Colonic mucosa (tissue), 4 donors: ENCODE data around the gene COL19A1. TPM values are rescaled to one million over a fixed set of nuclear protein-coding genes. Genes with fewer than 3 reads are reported as not detected.

Experiments
- DNase-seq: peaks from one replicate; pipeline ENCODE4 v3.0.0-alpha.2; 2020
- H3K27ac ChIP-seq: fragments of 200-600 bp; one replicate; pipeline ENCODE4 v1.8.0; 2021
- H3K27me3 ChIP-seq: fragments of 200-600 bp; one replicate; pipeline ENCODE4 v1.8.0; 2021
- H3K36me3 ChIP-seq: fragments of 200-600 bp; one replicate; pipeline ENCODE4 v1.8.0; 2021
- H3K4me1 ChIP-seq: fragments of 200-600 bp; one replicate; pipeline ENCODE4 v1.8.0; 2021; ENCODE audit warnings: mild to moderate bottlenecking
- H3K4me3 ChIP-seq: fragments of 200-600 bp; one replicate; pipeline ENCODE4 v1.8.0; 2021
- H3K9ac ChIP-seq, 2 donors: one replicate each; pipeline ENCODE4 v1.7.0; 2013; ENCODE audit warnings: control low read depth in 2 of 2, low read depth in 2 of 2, low read length in 2 of 2
- H3K9me3 ChIP-seq: fragments of 200-600 bp; one replicate; pipeline ENCODE4 v1.8.0; 2021
- CTCF ChIP-seq: fragments of 200-600 bp; IDR thresholded peaks from one replicate; pipeline ENCODE4 v1.8.0; 2022; ENCODE audit warnings: antibody characterized with exemption, mild to moderate bottlenecking
- intact Hi-C: fragments of 100-400 bp; cut with DNase I; formaldehyde crosslinking; loops from one replicate; pipeline ENCODE4 v1.14.1; 2022
- total RNA-seq, 2 donors: library from RNA; stranded (reverse); fragmentation: NEBNext Ultra II Directional in 1 of 2; extraction: Animal tissue kit (Norgen Biotek cat#: 25700) in 1 of 2; gene quantifications; one replicate each; pipeline ENCODE4 v1.2.1, GENCODE V29; 2021
- donor health status: healthy.
- donor health status: DM: no; HTN: no; CAD: no.
- donor health status: DM: no; HTN: no; CAD: no.

Gene COL19A1
- total RNA-seq, 2 donors from 2014 or later: 0.22 to 0.56 TPM

- intact Hi-C loops: no loop called here
- DNase-seq: no peak
- H3K4me1 ChIP-seq: no peaks in the 10 kb centered on the region
- no peak for TF ChIP-seq CTCF
- no peaks in the 10 kb centered on the region for H3K9me3 ChIP-seq
- H3K4me3 ChIP-seq: no peak overlapping the region
- H3K27me3 ChIP-seq: no peaks in the 10 kb centered on the region
- H3K36me3 ChIP-seq: no peaks in the 10 kb centered on the region
- no peak overlapping the region for H3K27ac ChIP-seq
- no peak overlapping the region for H3K9ac ChIP-seq
Measured at GRCh38 chr6:69976591-69977090, 110.3 kb downstream of the COL19A1 start.

DNA sequence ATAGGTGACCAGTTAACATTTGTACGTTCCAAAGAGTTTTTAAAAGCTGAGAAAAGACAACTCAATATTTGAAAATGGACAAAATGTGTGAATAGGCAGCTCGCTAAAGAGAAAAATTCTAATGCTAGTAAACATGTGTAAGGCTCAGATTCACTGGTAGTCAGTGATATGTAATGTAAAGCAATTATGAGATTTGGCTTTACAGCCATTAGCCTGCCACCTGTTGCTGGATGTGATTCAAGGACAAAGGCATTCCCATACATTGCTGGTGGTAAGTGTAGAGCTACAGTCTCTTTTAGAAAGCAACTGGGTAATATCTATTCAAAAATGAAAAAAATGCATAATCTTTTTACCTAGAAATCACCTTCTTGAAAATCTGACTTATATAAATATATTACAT lies 114.3 kb downstream of the COL19A1 start:
- no peak for TF ChIP-seq CTCF
- Histone ChIP-seq H3K27ac (no peak overlapping the region), H3K9ac (no peak overlapping the region), H3K27me3 (no peaks in the 10 kb centered on the region), H3K9me3 (no peaks in the 10 kb centered on the region), H3K36me3 (no peaks in the 10 kb centered on the region), H3K4me3 (no peak overlapping the region), H3K4me1 (no peaks in the 10 kb centered on the region)
- intact Hi-C loops: no loop called here
- no peak for DNase-seq

- Histone ChIP-seq H3K4me1 (no peaks in the 10 kb centered on the region), H3K27me3 (no peaks in the 10 kb centered on the region), H3K9me3 (no peaks in the 10 kb centered on the region), H3K4me3 (no peak overlapping the region), H3K27ac (no peak overlapping the region), H3K36me3 (no peaks in the 10 kb centered on the region), H3K9ac (no peak overlapping the region)
- TF ChIP-seq CTCF: no peak
- intact Hi-C loops: no loop called here
- no peak for DNase-seq
Measured at GRCh38 chr6:69984506-69984905, 118.2 kb downstream of the COL19A1 start.

DNA sequence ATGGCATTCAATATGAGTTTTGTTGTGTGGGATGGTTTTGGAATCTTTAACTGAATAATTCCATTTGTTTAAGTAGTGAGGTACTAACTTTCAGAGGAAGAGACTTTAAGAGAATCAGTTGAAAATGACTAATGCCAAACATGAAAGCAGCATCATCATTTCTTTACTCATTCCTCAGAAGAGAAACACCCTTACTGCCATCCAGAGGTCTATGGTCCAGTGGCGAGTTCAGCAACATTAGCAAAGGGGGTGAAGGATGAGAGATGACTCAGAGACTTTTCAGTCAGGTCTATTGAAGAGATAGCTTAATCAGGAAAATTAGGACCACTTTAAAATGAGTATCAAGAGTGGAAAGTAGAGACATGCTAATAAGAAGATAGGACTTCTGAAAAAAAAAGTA lies 118.8 kb downstream of the COL19A1 start:
- DNase-seq: no peak
- no peaks in the 10 kb centered on the region for H3K36me3 ChIP-seq
- intact Hi-C loops: no loop called here
- H3K4me1 ChIP-seq: no peaks in the 10 kb centered on the region
- no peak for TF ChIP-seq CTCF
- no peak overlapping the region for H3K9ac ChIP-seq
- H3K4me3 ChIP-seq: no peak overlapping the region
- H3K27me3 ChIP-seq: no peaks in the 10 kb centered on the region
- no peaks in the 10 kb centered on the region for H3K9me3 ChIP-seq
- no peak overlapping the region for H3K27ac ChIP-seq

DNA sequence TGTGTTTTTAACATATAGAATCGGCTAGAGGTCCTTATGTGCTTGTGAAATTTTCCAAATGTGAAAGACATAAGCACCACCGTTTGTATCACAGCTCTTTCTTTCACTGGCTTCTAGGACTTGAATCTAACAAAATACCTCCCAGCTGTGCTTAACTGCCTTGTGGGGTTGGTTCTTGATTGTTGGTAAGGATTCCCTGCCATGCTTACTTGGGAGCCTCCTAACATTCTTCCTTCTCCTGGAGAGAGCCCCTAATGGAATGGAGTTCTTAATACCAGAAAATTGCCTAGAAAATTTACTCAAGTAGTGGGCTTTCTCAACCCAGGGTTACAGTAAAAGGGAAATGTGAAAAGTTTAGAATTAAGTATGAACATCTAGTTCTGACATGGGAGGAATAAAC lies 121.2 kb downstream of the COL19A1 start:
- H3K27ac ChIP-seq: no peak overlapping the region
- no peaks in the 10 kb centered on the region for H3K27me3 ChIP-seq
- intact Hi-C loops: no loop called here
- H3K9me3 ChIP-seq: no peaks in the 10 kb centered on the region
- no peak overlapping the region for H3K4me3 ChIP-seq
- no peaks in the 10 kb centered on the region for H3K36me3 ChIP-seq
- no peak overlapping the region for H3K9ac ChIP-seq
- no peaks in the 10 kb centered on the region for H3K4me1 ChIP-seq
- TF ChIP-seq CTCF: no peak
- no peak for DNase-seq
